ENCODE results near the gene GPATCH8.
"Not testable (repeated sequence)": the region's sequence is repeated elsewhere in the genome, so short reads cannot be mapped to it uniquely, and the experiment has no call there.

The GPATCH8 gene

DNA sequence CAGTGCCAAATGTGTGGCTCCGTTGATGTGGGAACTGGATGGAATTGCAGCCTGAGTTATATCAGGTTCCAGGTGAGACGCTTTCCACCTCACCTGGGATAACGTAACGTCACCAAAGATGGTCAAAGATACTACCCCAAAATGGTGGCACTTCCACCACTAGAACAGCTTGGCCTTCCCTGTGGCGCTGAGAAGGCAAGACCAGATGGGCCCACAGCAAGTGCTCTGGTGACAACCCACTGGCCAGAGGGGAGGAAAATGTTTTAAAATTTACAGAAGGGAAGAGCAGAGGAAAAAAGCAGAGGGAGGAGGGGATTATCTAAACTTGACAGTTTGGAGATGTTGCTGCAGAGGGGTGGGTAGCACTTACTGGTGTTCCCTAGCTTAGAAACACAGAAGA is 106.3 kb downstream of the GPATCH8 start:
- DNase-seq (ENCODE audit: low read depth): no peak

DNA sequence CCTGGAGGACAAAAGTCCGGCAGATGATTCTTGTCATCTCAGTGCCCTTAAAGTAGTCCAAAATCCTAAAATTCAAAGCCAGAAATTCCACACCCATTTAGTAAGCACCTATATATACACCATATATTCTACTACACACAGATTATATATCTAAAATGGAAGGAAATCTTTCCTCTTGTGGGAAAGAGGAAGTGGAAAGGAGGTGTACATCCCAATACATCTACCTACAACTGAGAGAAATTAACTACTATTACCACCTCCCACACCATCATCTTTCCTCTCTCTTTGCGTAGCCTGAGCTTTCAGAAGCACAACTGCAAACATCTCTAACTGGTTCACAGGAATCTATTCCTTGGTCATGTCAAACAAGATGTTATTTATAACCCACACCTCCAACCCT is 108.4 kb downstream of the GPATCH8 start:
- DNase-seq (ENCODE audit: low read depth): no peak

DNA sequence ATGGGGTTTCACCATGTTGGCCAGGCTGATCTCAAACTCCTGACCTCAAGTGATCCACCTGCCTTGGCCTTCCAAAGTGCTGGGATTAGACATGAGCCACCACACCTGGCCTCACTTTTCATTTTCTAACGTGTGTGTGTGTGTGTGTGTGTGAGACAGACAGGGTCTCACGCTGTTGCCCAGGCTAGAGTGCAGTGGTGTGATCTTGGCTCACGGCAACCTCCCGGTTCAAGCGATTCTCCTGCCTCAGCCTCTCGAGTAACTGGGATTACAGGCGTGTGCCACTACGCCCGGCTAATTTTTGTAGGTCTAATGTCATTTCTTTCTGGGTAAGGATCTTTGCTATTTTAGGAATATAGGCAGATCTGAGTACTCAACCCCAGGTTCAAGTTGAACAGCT is 109.1 kb downstream of the GPATCH8 start:
- DNase-seq (ENCODE audit: low read depth): not testable (repeated sequence)

DNA sequence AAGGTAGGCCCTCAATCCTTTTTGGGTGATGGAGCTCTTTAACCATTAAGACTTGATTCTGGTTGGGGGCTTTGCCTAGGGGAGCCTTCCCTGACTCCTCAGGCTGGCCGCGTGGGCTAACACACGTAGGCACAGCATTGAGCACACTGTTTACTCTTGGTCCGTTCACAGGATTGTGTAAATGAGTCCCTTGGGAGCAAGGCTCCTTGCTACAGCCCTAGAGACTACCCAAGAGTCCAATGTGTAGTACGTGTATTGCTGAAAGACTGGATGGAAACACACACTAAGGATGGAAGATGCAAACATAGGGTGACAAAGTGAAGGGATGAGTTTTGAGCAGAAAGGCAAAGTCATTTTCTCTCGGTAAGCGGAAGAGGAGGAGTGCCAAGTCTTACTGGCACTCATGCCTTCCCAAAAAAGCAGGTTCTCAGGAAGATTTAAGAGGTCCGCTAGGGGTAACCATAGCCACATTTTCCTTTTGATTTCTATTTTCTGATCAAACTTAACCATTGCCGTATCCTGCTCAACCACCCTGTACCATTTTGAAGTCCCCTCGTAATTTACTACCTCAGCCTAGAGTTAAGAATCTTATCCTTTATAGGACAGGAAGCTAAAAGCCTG is 112.8 kb downstream of the GPATCH8 start:
- no peak for DNase-seq (ENCODE audit: low read depth)

DNA sequence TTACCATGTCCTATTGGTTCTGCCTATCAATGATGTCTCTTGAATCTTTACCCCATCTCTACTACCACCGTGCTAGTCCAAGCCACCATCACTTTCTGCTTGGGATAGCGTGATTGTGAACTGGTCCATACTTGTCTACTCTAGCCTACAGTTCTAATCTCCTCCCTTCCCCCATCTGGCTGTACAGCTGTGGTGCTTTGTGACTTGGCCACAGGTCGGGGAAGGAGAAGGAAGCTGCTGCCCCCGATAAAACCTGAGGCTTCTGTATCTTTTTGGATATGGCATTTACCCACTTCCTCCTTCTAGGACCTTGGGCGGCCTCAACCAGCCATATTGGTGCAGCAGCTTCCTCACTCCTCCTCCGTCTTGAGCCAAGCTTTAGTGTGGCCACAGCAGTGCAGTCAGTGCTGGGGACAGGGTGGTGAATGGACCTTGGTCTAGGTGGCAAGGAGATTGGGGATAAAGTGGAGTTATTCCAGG is 113.4 kb downstream of the GPATCH8 start:
- DNase-seq (ENCODE audit: low read depth): no peak

DNA sequence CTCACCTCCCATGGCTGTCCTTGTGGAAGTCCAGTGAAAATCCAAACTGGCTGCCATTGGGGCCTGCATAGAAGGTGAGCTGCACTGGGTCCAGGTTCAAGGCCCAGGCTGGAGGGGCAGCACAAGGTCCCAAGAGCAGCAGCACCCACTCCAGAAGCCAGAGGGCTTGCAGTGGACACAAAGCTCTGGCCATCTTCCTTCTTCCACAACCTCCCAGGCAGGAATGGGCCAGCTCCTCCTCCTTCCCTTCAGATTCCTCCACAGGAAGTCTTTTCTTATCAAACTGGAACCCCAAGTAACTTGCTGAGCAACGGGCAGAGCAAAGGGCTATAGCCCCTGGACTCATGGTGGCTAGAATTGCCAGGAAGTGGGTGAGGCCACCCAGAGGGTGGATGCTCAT is 113.9 kb downstream of the GPATCH8 start, which contains the start of gene ITGA2B:
TSS of gene ITGA2B (minus strand) at position 369 of the 400 bp plus-strand sequence. CDS start at position 193, 176 bp downstream.
- DNase-seq (ENCODE audit: low read depth): no peak

DNA sequence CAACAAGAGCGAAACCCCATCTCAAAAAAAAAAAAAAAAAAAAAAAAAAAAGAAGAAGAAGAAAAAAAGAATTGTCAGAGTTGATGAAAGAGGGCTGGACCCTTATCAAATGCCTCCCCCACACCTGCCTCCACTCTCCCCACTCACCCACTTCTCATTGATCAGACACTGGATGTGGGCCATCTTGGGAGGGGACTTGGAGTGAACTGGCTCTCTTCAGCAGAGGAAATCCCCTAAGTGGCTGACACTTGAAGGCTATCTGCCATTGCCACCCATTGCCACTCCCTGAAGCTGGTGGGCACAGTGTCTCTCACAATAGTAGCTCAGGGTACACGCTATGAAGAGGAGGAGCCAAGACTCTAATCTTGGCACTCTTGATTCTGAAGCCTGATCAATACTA is 115.4 kb downstream of the GPATCH8 start:
- no peak for DNase-seq (ENCODE audit: low read depth)

DNA sequence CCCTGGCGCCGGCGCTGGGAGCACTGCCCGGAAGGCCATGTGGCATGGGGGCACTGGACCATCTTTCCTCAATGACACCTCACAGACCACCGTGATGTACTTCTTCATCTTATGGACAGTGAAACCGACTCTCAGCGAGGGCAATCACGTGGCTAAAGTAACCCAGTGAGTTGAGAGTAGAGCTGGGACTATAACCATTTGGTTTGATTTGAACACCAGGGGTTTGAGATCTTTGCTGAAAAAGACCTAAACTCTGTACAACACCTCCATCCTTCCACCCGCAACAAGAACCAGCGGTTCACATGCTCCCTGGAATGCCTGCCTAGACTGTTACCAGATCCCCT is 117.1 kb downstream of the GPATCH8 start:
- no peak for DNase-seq (ENCODE audit: low read depth)

DNA sequence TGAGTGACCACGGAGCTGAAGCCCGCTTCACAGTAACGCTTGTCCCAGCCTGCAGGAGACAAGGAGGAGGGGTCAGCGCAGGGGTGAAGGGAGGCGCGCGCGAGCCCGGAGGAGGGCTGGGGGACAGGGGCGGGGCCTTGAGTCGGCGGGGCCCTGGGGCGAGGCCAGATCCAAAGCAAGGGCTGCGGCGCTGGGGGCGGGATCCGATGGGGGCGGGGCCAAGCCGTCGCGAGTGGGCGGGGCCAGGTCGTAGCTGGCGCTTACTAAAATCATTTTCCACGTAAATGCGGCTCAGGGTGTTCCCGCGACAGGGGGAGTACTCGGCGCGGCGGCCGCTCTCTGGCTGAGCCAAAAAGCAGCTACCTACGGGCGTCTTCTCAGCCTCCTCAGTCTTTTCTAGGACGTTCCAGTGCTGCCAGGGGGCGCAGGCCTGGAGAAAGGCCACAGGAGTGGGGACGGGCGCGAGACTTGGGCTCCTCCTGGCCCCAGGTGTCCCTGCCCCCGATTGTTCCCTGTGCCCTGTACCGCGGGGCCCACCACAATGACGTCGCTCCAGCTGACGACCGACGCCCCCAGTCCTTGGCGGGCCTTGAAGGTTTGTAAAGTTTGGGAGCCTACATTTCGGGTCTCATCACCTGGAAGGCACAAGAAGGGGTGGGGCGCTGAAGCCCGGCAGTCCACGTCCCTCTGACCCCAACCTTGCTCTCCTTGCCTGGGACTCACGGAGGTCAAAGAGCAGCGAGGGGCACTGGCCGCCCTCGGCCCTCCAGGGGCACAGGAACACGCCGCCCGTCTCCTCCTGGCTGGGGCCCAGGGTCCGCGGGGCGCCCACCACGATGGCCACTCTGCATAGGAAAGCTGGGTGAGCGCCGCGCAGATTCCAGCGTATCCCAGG is 117.7 kb downstream of the GPATCH8 start:
- DNase-seq (ENCODE audit: low read depth): peak; percentile 75

DNA sequence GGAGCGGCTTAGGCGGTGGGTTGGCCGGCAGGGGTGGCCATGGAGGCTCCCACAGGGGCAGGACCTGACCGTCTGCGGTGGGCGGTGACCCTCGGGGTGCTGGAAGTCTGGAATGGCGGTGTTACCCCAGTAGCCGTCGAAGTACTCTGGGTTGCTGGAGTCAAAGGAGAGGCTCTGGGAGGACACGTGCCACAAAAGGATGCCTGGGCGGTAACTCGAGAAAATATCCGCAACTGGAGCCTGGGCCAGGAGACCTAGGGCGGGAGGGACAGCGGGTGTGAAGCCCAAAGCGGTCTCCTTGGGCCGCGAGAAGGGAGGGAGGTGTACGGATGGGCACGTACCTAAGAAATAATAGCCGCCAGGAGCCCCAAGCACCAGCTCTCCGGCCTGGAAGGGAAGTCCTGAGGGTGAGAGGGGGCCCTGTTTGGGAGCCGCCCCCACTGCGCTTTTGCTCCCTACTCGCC is 118.4 kb downstream of the GPATCH8 start:
- DNase-seq (ENCODE audit: low read depth): no peak

DNA sequence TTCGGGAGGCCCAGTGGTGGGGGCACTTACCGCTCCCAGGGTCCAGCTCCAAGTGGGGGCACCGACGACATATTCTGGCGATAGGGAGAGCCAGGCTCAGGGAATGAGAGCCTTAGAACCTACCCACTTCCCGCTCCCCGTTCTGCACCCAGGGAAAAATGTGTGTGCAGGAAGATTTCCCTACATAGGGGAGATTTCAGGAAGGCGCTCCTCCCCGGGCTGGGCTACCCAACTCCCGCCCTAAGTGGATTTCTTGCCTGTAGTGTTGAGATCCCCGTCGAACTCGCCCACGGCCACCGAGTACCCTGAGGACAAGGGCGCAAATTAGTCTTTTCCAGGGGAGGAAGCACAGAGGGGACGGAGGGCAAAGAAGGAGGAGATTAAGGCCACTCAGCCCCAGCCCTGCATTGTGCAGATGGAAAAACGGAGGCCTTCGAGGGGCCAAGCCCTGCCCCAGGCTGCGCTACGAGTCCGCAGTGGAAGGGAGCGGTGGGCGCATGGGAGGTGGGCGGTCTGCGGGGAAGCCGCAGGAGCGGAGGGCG is 118.9 kb downstream of the GPATCH8 start:
- no peak for DNase-seq (ENCODE audit: low read depth)

DNA sequence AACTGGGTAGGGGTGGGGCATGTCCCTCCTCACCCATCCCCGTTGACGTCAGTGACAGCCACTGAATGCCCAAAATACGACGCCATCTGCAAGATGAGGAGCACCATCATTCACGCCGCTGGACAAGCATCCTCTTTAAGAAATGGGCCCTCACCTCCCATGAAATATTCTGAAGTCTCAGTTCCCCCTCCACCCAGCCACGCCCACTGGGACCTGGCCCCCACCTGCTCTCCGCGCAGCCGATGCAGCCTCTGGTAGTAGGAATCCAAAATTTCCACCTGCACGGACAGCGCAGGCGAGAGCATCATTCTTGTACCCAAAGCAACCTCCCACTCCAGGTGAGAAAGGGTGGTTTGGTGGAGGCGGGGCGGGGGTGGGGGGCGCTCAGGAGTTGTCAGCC is 119.3 kb downstream of the GPATCH8 start:
- DNase-seq (ENCODE audit: low read depth): no peak

DNA sequence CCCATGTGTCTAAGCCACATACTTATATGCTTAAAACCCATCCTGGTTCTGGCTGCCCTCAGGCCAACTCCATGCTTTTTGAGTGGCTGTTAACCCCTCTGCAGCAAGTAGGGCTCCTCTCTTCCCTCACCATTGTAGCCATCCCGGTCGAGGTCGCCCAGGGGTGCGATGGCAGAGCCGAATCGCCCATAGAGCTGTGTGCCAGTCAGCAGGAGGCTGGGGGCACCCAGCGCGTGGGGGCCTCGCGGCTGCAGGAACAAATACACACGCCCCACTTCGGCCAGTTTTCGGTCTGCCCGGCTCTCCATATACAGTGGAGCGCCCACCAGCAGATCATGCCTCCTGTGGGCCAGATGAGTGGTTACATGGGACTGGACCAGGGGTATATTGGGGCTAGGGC is 119.8 kb downstream of the GPATCH8 start:
- DNase-seq (ENCODE audit: low read depth): no peak

DNA sequence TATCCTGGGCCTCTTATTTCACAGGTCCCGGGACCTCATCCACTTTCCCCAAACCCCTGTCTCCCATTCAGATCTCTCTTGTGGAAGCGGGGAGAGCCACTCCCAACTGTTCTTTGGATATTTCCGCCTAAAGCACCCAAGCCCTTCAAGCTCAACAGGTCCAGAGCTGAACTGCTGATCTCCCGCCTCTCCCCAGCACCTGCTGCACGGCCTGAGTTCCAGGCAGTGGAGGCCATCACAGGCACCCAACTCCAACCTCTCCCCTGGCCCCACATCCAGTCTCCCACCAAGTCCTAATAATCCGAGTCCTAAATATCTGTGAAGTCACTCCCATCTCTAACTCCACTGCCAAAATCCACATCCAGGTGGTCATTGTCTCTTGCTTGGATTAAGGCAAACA is 120.3 kb downstream of the GPATCH8 start:
- no peak for DNase-seq (ENCODE audit: low read depth)

DNA sequence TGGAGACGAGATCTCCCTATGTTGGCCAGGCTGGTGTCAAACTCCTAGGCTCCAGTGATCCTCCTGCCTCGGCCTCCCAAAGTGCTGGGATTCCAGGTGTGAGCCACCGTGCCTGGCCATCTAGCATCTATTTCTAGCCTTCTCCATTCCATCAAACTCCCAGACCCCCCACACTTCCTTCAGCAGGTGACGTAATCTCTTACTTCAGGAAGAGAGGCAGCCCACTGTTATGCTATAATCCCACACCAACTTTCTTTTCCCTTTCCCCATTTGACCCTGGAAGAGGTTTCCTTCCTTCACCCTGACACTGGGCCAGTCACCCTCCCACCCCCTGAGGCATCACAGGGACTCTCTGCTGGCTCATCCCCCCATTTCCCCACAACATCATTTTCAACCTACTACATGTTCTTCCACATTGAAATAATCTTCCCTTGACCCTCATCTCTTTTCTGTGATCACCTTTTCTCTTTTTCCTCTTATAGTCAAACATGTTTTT is 121.3 kb downstream of the GPATCH8 start:
- no peak for DNase-seq (ENCODE audit: low read depth)

DNA sequence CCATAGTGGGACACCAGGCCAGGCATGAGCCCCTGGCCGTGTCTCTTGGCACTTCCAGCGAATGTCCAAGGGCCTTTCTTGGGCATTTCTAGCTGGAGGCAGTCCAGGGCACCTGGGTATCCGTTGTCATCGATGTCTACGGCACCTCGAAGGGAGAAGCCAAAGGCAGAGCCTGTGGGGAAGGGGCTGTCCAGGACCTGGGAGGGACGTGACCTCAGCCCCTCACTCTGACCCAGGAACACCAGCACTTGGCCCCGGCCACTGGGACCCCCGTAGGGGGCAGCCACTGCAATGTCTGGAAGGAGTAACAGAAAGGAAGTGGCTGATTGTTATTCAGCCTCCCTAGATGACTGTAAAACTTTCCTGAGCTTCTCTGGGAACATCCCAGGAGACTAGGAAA is 122.4 kb downstream of the GPATCH8 start:
- no peak for DNase-seq (ENCODE audit: low read depth)

DNA sequence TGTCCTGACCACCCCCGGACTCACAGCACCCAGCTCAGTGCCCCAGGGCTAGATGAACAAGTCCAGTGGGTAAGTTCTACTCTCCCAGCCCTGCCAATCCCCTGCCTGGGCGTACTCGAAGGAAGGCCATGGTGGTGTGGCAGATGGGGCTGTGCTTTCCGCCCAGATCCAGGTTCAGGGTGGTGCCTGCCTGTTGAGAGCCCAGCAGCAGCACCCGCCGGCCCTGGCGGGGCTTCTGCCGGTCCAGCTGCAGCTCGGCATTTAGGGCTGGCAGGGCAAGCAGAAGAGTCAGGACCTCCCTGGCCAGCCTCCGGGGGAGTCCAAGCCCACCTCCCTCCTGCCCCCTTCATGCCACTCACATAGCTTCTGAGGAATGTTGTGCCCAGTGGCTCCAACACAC is 123.3 kb downstream of the GPATCH8 start:
- no peak for DNase-seq (ENCODE audit: low read depth)

DNA sequence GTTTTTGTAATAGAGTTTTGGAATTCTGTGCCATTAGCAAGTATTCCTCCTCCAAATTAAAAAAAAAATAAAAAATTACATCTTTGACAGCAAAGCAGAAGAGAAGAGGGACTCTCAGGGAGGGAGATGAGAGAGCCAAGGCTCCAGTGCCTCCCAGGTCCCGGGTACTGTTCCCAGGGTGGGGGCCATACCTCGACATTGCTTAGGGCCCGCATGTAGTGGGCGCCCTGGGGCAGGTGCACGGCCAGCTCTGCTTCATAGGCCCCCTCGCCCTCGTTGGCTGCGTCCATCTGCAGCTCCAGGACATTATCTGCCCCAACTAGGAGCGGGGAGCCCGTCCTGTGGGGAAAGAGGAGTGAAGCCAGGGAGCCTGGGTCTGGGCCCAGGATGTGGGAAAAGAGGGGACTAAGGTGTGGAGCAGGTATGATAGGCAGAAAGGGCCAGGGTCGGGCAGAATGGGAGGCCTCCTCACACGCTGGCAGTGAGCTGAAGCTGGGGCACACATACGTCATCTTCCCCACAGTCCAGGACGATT is 125.0 kb downstream of the GPATCH8 start:
- DNase-seq (ENCODE audit: low read depth): no peak

DNA sequence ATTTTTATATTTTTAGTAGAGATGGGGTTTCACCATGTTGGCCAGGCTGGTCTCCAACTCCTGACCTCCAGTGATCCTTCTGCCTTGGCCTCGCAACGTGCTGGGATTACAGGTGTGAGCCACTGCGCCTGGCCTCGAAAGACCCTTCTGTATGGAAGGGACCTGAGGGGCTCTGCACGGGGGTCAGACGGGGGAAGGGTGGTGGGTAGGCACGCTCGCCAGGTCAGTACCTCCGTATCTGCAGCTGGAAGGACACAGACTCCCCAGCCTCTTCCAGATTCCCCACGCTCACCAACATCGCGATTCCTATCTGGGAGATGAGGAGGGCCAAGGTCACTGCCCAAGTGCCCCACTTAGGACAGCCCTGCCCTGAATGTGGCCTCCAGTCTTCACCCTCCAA is 126.4 kb downstream of the GPATCH8 start:
- DNase-seq (ENCODE audit: low read depth): no peak

DNA sequence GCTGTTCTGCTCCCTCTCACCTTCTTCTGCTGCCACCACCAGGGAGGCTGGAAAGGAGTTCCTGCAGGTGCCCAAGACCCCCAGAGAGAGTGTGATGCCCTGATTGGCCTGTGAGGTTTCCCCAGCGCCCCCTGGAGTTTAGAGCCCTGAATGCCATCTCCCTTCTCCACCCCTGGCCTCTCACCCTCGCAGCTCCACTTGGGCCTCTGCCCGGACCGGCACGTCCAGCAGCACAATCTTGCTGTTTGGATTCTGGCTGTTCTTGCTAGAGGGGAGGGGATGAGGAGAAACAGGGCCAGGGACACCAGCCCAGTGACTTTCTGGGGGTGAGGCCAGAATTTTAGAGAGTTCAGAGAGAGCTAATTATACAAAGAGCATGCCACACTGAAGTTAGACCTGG is 127.1 kb downstream of the GPATCH8 start:
- no peak for DNase-seq (ENCODE audit: low read depth)

DNA sequence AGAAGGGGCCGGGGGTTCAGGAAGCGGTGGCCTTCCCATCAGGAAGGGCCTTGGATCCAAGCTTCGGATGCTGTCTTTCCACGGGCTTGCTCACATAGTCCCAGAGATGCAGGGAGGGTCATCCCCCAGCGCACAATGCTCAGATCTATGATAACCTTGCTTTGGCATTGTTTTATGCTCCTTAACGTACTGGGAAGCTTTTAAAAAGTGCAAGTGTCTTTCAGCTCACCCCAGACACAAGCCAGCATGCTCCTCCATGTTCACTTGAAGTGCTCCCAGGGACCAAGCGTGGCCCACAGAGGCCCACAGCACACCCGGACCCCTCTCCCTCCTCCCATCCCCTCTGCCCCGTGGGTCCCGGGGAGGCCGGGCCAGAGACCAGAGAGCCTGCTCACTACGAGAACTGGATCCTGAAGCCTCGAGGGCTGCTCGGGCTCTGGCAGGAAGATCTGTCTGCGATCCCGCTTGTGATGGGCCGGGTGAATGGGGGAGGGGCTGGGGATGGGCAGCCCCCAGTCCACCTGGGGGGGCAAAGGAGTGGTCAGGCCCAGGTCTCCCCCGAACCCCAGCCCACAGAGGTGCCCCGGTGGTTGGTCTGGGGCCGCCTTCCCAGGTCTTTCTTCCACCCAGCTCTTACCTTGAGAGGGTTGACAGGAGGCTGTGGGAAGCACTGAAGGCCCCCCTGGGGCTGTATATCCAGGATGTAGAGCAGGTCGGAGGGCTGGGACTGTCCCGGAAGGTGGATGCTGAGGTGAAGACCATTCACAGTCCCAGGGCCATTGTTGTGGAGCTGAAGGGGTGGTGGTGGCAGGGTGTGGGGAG is 127.8 kb downstream of the GPATCH8 start:
- DNase-seq (ENCODE audit: low read depth): no peak

Measured in activated T-cell treated with anti-CD3 and anti-CD28 coated beads for 1 hour (primary cell).